Cortex of kidney (tissue), 1 donor: ENCODE results near the gene OLFM2.
"Not testable (repeated sequence)": the region's sequence is repeated elsewhere in the genome, so short reads cannot be mapped to it uniquely, and the experiment has no call there.

Experiments
- DNase-seq: peaks from one replicate; lab custom pipeline; 2025; lab: John Stamatoyannopoulos, UW

Gene OLFM2

GRCh38 chr19:9828551-9829063, 107.7 kb downstream of the OLFM2 start:
- DNase-seq = no peak

GRCh38 chr19:9827289-9828238, 108.8 kb downstream of the OLFM2 start, which contains the start of gene UBL5:
UBL5 (plus strand) TSS chr19:9827918; CDS start chr19:9828338, 420 bp downstream.
- no peak for DNase-seq

GRCh38 chr19:9823816-9824215, 112.5 kb downstream of the OLFM2 start:
- no peak for DNase-seq

GRCh38 chr19:9820034-9820433, 116.3 kb downstream of the OLFM2 start:
- not testable (repeated sequence) for DNase-seq

- no peak for DNase-seq
These were observed 116.8 kb downstream of the OLFM2 start for GRCh38 chr19:9819596-9819909.

GRCh38 chr19:9818734-9819595, 117.3 kb downstream of the OLFM2 start, which contains the start of gene FBXL12:
FBXL12 (minus strand) TSS chr19:9819079; CDS start chr19:9818813, 266 bp downstream.
- peak; percentile 93 for DNase-seq

- no peak for DNase-seq
These were observed 118.1 kb downstream of the OLFM2 start for GRCh38 chr19:9818175-9818733.

GRCh38 chr19:9811139-9811538, 125.2 kb downstream of the OLFM2 start:
- DNase-seq = no peak

- DNase-seq = no peak
These were observed 127.2 kb downstream of the OLFM2 start for GRCh38 chr19:9808855-9809824.

- DNase-seq = no peak
These were observed 129.5 kb downstream of the OLFM2 start for GRCh38 chr19:9806803-9807202.
